Raji (cell line): ENCODE results near the gene SHH.

Experiments used
- POLR2A ChIP-seq: IDR thresholded peaks from 2 replicates; pipeline ENCODE4 v1.6.1; 2011; ENCODE audit warnings: low read depth, low read length, control low read depth; ENCODE audit not compliant: insufficient read depth

The SHH gene

DNA sequence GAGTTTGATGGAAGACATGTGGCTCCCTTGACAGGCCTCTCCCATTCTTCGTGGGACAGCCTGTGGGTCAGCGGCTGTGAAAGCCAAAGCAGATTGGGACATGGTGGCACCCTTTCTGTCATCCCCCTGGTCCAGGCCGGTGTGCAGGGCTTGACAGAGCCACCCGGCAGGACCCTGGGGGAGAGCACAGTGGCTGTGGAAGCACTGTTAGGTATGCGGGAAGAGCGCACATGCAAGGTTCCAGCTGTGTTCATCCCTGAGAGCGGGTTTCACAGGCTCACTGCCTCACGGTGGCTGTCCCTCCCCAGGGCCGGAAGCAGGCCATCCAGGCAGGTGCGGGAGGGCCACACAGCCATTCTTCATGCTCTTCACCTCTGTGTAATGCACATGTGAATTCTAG is 29.8 kb downstream of the SHH start:
- no peak for TF ChIP-seq POLR2A

DNA sequence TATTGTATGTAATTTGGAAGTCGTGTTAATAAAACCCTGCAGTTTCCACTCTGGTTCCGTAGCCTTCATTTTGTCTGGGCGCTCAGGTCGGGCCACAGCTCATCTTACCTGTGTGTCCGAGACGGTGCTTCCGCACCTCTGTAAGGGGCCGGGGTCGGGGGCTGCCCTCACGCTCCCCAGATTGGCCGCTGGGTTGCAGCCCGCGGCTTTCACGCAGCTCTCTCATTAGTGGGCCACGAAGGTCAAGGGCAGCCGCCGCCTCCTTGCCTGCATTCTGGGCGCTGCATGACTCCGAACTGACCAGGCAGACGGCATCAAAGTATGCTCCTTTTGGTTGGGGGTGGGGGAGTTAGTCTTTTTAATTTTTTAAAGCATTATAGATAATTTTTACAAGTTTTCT is 30.8 kb downstream of the SHH start:
- no peak for TF ChIP-seq POLR2A

DNA sequence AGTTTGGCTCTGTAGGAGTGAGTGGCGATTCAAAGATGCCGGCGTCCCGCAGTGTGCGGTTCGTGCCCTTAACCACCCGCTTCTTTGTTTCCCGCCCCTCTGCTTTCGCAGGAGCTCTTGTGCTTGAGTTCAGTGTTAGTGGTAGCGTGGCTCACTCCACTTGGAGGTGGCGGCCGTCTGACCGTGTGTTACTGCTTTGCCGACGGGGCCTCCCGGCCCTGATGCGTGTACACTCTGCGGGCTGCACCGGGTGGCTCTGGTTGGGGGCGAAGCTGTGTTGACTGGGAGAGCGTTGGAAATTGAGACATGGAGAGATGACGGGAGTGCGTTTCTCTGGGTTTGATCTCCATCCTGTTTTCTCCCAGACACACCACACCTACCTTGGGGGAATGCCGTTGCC is 31.4 kb downstream of the SHH start:
- TF ChIP-seq POLR2A, result no peak

DNA sequence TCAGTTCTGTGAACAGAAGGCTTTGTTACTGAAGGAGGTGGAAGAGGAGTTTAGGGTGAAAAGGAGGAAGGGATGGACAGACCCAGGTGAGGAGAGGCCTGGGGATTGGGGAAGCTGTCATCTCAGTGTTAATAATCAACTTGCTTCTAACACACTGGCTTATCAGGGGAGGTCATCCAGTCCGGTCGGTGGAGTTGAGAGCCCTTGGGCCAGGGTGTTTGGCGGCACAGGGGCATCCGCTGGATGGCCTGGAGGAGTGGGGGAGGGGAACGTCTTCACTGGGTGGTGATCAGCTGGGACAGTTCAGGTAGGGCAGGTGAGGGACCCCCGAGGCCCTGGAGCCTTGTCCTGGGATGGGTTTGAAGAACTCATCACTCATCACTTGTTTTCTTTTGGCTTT is 33.9 kb downstream of the SHH start:
- TF ChIP-seq POLR2A, result no peak

DNA sequence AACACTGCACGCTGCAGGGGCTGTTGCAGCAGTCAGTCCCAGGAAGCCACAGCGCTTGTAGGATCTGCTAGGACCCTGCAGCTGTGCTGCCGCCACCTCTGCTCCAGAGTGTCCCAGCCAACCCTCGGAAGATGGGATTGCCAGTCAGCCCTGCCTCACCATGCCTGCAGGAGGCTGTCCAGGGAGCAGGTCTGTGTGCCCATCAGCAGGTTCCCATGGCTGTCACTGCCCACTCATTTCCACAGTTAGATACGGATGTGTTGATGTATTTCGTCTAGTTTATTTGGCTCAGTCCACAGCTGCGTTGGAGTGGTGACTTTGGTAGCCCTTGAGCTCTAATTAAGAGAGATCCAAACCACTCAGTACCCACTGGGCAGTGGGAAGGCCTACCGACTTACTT is 35.7 kb downstream of the SHH start:
- no peak for TF ChIP-seq POLR2A

DNA sequence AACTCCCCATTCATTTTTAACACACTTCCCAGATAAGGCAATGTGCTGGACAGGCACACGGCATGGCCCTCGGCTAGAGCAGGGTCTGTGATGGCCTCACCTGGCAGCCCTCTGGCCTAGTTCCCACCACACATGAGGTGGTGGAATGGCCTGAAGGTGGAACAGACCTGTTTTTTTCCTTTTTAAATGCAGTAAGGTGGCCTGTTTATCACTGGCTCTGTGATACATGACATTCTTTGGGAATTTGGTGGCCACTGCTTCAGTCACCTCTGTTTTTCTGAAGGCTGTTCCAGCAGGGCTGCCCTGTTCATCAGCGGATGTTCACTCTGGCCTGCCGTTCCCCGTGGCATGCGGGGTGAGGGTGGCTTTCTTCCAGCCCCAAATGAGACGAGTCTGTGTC is 36.6 kb downstream of the SHH start:
- TF ChIP-seq POLR2A, result no peak

DNA sequence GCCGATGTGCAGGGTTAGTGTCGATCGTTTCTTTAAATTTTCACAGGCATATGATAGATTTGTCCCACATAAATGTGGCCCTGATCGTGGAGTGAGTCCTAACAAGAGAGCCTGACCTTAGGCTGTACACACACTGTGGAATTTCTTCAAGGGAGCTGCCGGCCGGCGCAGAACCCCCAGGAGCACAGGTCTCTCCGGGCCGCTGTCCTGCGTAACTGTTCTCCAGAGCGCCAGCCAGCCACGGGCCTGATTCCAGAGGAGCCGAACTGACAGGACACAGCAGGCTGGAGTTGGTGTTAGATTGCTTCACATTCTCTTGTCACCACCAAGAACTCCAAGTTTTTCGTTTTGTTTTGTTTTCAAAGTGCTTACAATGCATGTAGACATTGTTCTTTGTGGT is 37.3 kb downstream of the SHH start:
- no peak for TF ChIP-seq POLR2A

DNA sequence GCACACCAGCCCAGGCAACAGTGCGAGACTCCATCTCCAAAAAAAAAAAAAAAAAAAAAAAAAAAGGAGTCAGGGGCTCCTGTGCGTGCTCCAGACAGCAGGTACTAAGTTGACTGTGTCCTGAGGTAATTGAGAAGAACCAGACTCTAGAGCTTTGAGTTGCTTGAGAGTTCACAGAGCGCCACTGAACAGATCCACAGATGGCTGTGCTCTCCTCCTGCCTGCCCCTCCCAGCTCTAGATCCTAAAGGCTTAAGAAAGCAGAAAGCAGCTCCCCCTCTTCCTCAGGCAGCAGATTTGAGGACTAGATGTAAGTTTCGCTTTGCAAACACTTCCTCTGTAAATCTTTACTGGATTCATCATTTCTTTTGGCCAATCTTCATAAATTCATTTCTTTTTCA is 38.7 kb downstream of the SHH start:
- no peak for TF ChIP-seq POLR2A

DNA sequence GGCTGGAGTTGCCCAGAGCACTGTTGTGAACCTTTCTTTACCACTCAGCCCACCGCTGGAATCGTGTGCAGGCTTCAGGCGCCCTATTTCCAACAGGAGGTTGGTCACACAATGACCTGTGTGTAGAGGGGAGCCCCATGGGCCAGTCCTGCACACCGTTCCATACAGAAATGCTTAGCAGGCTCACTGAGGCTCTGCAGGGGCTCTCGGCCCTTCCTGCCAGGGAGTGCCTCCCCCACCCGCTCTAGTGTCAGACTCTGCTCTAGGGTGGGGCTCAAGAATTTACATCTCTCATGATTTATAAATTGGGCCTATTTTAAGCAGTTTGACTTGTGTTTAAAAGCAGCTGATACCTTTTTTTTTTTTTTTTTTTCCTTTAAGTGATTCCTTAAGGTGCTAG is 42.0 kb downstream of the SHH start:
- no peak for TF ChIP-seq POLR2A

DNA sequence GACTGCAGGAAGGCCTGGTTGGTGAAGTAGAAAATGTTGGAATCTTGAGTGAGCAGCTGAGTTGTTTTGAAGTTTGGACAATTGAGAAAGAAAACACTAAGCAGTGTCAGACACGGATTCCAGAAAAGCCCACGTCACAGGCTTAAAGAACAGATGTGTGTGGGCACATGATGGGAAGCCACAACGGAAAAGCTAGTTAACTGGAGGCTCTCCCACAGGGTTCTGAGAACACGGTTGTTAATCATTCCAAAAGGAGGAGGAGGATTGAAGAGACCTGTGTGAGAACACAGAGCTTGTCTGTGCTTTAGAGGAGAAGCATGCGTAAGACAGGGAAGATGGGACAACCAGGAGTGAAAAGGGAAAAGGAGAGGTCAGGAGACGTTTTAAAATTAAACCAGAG is 42.6 kb downstream of the SHH start:
- TF ChIP-seq POLR2A, result no peak

DNA sequence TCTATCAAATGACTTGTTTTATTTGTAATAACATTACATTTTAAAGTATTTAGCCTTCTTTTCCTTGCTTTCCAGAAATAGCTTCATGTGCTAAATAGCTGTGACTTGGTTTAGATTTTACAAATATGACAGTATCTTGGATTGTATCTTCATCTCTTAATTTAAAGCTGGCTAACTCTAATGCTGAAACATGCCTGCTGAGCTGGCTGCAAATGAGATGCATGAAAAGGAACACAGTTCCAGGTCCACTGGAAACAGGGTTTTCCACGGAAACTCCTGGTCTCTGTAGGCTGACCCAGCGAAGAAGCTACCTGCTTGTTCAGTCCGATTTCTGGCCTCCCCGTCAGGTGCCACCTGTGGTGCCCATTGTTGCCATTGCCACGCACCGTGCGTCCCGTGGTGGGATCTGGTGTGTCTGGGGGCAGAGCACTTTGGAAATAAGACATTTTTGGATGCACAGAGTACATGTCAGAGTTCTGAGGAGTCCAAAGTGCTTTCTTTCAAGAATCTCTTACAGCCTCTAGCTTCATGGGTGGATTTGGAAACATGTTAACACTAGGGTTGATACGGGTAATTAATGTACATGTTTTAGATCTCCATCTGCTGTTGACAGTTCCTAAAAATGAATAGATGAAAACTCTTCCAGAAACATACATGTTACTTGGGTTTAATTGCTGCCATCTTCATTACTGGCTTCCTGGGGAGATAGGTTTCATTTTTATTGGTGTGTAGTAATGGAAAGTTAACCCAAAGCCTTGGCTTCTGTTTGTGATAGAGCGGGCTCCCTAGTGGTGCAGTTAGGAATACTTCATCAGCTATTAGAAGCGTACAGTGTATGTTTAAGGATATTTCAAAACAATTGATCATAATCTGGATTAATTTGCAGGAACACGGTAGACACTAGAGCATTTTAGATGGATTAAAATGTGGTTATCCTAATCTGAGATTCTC is 45.0 kb downstream of the SHH start:
- no peak for TF ChIP-seq POLR2A

DNA sequence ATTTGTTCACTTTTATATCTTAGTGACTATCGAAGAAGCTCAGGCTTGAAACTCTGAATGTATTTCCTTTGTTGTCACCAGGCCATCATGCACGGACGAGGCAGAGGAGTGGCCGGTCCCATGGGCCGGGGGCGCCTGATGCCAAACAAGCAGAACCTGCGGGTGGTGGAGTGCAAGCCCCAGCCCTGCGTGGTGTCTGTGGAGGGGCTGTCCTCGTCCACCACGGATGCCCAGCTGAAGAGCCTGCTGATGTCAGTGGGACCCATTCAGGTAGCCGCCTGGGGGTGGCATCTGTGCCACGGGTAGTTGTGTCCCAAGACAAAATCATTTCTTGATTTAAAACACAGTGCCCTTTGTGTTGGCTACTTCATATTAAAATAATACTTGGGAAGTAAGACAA is 45.9 kb downstream of the SHH start:
- TF ChIP-seq POLR2A, result no peak

DNA sequence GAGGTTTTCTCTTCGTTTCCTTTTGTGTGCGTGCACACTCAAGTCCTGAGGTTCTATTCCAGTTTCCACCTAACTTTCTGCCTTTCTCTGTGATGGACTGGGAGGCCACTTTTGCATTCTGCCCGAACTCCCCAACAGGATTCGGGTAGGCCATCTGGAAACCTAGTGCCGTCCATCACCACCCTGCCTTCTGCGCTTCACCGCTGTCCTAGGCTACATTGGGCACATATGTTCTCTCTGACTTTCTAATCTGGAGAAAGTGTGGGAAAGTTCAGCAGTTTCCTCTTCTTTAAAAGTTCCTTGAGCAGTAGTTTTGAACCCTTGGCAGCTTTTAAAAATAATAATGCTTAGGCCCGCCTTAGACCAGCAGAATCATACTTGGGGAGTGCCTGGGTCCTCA is 46.8 kb downstream of the SHH start:
- TF ChIP-seq POLR2A, result no peak

DNA sequence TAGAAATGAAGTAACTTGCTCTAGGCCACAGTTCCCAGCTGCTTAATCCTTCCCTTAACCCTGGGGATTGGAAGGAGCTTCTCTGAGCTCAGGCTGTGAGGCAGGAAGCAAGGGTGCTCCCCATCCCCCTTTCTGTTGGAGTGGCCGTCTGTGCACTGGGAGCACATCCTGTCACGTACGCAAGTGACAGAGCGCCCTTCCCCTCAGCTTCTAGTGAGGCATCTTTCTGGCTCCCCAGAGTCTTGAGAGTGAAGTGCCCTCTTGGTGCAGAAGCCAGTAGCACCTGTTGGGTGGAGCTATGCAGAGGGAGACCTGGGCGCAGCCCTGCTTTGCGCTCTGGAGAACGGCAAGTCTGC is 47.8 kb downstream of the SHH start:
- no peak for TF ChIP-seq POLR2A

DNA sequence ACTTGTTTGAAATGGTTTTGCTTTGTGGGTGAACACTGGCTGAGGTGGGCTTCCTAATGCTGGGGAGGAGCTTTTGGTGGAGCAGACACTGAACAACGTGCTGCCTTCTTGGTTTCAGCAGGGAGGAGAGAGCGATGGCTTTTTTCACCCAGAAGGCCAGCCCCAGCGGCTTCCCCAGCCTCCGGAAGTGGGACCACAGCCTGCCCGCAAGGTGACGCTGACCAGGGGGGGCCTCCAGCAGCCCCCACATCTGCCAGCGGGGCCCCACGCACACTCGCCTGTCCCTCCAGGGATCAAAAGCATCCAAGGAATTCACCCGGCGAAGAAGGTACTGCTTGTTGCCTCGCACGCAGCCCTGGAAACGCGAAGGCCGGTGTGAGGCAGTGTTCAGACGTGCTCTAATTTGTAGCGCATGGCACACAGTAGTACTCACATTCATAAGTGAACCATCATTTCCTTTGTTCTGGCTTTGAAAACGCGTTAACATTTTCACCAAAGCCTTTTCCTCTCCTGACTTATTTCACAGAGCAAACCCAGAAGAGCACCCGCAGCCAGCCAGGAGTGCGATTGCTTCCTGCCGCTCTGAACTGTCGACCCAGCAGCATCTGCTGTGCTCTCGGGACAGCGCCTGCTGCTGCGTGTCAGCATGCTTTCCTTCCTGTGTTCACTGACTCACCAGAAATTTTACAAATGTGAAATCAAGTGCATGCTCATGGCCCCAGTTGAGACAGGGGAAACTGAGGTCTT is 48.4 kb downstream of the SHH start:
- no peak for TF ChIP-seq POLR2A

DNA sequence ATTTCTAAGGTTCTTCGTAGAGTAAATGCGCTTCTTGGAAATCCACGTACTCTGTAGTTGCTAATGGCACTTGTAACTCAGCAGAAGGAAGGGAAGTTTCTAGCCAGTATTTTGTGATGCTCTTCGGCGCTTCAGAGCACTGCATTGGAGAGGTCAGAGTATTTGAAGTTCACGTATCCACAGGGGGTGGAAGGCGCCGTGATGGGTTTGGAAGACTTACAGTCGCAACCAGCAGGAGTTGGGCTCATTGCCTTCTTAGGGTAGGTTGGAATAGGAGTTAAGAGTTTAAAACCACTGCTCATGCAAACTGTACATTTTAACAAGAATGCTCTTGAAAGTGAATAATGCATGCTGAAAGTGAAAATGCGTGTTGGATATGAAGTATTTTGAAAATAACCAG is 49.1 kb downstream of the SHH start:
- no peak for TF ChIP-seq POLR2A
